ENCODE results near the gene FITM1.

DNA sequence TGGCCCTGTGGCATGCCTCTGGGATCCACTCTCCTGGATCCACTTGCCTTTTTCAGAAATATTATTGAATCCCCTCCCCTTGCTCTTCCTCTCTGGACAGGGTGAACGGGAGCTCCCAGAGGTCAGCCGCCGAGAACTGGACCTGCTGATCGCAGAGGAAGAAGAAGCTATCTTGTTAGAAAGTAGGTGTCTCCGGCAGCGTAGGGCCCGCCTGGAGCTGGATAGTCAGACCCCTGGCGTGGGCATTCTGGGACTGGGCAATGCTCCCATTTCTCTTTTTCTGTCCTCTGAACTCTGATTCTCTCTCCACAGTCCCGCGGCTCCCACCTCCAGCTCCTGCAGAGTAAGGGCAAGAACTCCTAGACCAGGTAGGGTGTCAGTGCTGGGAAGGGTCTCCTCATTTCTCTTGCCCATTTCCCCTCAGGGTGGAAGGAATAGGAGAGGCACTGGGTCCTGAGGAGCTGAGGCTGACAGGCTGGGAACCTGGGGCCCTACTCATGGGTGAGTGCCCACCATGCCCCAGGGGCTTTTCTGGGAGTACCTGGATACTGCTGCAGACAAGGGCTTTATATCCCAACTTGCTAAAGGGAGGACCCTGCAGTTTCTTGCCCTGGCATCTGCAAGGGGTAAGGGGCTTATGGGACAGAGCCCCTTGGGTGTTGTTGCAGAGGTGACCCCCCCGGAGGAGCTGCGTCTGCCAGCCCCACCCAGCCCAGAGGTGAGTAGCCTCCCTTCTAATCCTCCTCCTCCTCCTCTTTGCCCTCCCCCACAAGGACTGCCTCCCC is 46.8 kb downstream of the FITM1 start:
- TF ChIP-seq POLR2A (IDR thresholded peaks at IDR 0.05; ENCODE audit: low read length) (no peak), JUN (IDR thresholded peaks at IDR 0.05) (no peak; a peak in 1 of 5 replicates), MYC (IDR thresholded peaks at IDR 0.05; ENCODE audit: borderline replicate concordance, low read length) (no peak), SMC3 (IDR thresholded peaks at IDR 0.05) (no peak), EP300 (IDR thresholded peaks at IDR 0.05) (no peak), RAD21 (conservative IDR thresholded peaks at IDR 0.05 in 1 of 2, IDR thresholded peaks at IDR 0.05 in 1 of 2) (no peak)
- TF ChIP-seq, protein P1, sequence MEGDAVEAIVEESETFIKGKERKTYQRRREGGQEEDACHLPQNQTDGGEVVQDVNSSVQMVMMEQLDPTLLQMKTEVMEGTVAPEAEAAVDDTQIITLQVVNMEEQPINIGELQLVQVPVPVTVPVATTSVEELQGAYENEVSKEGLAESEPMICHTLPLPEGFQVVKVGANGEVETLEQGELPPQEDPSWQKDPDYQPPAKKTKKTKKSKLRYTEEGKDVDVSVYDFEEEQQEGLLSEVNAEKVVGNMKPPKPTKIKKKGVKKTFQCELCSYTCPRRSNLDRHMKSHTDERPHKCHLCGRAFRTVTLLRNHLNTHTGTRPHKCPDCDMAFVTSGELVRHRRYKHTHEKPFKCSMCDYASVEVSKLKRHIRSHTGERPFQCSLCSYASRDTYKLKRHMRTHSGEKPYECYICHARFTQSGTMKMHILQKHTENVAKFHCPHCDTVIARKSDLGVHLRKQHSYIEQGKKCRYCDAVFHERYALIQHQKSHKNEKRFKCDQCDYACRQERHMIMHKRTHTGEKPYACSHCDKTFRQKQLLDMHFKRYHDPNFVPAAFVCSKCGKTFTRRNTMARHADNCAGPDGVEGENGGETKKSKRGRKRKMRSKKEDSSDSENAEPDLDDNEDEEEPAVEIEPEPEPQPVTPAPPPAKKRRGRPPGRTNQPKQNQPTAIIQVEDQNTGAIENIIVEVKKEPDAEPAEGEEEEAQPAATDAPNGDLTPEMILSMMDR (IDR thresholded peaks at IDR 0.05), result no peak

All from A549 (cell line).